NCI-H1417 (cell line): ENCODE measurements around the gene LARGE1.

Source experiments
- DNase-seq, 3 experiments: peaks; one replicate each; lab custom pipeline; 2025; lab: John Stamatoyannopoulos, UW

Gene LARGE1

DNA sequence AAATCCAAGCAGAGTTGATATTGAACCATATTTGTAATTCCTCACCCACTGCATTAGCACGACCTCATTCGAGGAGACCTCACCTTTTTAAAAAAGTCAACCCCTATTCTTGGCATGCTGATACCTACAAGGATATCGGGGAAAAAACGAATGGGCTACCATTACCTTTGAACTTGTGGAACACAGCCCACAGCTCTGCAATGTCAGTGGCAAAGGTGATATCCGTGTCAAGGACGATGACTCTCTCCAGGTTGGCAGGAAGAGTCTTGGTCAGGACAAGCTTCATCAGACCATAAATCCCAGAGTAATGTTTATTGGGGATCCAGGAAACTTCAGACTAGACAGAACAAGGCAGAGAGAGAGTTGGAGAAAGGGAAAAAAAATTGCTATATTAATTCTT is 355.6 kb downstream of the LARGE1 start:
- DNase-seq = no peak

DNA sequence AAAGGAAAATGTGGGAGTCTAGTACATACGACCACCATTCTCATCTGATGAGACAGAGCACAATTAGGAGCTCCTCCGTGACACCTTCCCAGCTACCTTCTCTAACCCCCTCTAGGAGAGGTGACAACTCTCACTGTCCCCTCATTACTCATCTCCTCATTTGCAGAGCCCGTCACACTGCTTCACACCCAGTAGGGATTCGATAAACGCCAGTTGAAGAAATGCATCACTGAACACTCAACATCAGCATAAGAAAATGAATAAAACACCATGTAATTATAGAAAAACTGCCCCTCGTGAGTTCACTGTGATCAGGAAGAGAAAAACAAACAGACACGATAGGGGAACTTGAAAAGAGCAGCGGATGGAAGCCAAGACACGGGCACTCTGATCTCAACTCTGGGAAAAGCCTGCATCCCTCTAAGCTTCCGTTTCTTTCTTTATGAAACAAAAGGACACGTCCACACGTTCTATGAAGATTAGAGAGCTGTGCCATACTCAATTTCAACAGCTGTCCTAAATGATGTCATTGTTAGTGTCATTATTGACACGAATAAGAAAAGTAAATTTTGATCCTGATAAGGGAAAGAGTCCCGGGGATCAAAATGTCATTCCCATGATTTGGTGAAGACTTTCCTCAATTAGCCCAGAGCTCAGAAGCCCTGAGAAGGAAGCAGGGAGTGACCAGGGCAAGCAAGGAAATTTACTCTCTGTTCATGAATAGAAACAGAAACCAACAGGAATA is 356.9 kb downstream of the LARGE1 start:
- DNase-seq = peak; percentile 4 to 56 (median 23)

DNA sequence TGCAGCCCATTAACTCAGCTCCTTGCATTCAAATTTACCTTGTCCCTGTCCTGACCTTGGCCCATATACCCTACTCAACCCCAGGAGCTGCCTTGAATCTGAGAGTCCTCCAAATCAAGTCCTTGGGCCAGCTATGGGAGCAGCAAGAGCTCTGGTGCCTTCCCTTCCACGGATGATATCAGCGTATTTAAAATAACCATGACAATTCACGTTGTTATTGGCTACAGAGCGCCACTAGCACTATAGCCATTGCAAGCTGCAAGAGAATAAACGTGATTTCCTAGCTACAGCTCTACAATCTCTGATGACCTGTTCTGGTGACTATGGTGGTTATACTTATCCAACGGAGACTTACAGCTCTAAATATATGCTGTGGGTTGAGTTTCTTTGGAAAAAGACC is 357.8 kb downstream of the LARGE1 start:
- DNase-seq = peak in 1 of 3 experiments; percentile 12

DNA sequence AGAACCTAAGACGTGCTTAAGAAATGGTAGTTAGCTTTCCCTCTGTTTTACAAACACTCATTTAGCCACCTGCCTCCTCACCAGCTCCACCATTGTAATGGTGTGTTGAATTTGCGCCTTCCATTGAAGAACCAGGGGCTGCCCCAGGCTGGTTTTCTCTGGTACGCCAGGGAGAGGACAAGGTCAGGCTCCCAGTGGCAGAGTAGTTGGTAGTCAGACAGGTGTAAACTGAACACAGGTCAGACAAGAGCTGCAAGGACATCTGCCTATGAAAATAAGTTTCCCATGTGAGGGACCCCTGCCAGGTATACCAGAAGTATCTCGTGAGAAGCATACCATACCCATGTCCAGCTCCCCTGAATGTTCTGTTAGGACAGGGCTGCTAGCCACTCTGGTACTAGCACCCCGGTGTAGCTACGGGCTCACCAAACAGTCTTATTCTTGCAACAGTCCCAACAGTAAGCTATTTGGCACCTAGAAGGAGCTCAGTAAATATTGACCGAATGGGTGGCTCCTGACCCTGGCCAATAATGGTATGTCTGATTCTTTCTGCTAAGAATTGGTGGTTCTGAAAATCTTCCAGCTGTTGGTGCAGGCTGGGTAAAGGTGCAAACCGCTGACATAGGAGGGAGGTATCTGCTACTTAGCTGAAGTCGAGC is 359.0 kb downstream of the LARGE1 start:
- DNase-seq = no peak

DNA sequence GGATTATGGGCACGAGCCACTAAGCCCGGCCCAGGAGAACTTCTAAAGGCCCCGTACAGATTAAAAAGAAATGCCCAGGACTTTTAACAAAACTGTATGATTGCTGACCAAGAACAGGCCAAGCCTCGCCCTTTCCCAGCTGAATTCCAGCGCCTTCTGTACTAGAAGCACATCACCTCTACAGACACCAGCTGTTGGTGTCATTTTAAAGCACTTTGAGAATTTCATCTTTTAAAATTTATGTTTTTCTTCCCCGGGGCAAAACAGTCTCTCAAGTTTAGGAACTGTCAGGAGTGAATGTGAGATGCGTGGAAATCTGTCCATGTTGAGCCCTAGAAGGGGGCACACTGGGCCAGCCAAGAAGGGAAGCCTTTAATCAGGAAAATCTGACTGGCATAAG is 362.4 kb downstream of the LARGE1 start:
- no peak for DNase-seq

DNA sequence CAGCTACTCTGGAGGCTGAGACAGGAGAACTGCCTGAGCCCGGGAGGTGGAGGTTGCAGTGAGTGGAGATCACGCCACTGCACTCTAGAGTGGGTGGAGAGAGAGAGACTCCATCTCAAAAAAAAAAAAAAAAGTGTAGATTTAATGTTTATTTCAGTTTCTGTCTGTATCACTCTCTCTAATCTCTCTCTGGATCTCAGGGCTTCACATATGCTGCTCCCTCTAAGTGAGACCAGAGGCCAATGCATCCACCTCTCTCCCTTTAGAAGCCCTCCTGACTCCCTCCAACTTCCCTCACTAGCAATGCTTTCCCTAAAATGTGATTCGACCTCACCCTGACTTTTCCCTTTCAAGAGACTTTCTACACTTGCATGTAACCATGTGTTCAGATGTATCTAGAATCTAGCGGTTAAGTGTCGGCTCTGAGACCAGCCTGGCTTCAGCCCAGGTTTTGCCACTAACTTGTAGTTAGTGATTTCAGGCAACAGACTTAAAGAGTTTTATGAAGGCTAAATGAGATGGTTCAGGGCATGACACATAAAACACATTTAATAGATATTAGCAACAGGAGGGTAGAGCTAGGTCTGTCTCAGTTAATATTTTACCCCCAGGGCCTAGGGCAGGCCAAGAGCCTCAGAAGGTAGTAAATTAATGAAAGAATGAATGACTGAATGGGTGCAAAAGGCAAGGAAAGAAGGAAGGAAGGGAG is 364.3 kb downstream of the LARGE1 start:
- no peak for DNase-seq

DNA sequence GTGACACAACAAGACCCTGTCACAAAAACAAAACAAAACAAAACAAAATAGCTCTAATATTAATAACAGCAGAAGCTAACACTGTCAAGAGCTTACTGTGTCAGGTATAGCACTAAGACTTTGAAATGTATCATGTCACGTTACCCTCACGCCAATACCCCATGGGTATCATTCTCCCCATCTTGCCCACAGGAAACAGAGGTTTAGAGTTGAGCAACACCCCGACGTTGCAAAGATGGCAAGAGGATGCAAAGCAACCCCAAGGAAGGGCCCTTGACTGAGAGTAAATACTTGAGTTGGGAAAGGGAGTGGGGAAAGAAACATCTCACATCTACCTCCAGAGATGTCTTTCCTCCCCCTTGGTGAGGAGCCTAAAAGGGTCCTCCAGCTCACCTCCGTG is 366.8 kb downstream of the LARGE1 start:
- DNase-seq = no peak

DNA sequence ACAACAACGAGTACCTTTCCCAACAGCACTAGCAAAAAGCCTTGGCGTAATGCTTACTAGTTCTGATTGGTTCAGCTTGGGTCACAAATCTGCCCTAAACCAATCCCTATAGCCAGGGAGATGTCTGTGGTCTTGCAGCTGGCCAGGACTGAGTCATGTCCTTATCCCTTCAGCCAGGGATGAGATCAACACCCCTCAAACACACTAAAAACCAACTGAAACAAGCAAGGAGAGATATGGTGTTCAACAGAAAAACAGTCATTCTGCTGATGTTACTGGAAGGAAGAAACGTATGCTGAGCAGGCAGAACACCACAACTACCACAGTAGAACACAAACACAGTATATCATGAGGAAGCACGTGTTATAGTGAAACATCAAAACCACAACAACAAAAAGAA is 375.6 kb downstream of the LARGE1 start:
- DNase-seq = no peak

DNA sequence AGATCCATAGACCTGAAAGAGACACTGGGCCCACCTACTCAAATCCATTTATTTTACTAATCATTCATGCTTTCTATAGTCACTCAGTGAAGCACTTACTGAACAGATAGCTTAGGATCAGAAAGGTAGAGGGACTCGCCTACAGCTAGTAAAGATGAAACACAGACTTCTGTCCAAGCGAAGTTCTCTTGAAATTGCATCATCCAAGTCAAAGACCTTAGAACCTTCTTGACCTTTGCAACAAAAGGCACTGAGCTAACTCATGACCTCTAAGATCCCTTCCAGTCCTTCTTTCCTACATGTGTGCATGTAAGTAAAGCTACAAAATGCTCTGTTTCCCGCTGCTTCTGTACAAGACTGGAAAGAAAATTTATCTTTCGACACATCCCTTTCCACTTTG is 377.6 kb downstream of the LARGE1 start:
- no peak for DNase-seq

DNA sequence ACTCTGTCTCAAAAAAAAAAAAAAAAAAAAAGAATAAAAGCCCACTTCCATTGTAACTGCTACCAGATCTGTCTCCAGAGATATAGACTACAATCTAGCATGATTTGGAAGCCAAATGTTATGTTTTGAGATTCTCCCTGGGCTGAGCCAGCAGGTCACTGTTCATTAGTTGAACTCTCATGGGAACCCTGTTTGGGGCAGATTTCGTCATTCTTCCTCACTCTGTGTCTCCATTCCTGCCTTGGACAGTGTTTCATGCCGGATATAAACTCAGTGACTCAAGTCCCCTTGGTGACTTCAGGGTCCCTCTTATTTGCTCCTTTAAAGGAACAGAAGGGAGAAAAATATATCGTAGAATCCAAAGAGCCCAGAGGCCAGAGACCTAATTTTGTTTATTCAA is 378.1 kb downstream of the LARGE1 start:
- DNase-seq = no peak

DNA sequence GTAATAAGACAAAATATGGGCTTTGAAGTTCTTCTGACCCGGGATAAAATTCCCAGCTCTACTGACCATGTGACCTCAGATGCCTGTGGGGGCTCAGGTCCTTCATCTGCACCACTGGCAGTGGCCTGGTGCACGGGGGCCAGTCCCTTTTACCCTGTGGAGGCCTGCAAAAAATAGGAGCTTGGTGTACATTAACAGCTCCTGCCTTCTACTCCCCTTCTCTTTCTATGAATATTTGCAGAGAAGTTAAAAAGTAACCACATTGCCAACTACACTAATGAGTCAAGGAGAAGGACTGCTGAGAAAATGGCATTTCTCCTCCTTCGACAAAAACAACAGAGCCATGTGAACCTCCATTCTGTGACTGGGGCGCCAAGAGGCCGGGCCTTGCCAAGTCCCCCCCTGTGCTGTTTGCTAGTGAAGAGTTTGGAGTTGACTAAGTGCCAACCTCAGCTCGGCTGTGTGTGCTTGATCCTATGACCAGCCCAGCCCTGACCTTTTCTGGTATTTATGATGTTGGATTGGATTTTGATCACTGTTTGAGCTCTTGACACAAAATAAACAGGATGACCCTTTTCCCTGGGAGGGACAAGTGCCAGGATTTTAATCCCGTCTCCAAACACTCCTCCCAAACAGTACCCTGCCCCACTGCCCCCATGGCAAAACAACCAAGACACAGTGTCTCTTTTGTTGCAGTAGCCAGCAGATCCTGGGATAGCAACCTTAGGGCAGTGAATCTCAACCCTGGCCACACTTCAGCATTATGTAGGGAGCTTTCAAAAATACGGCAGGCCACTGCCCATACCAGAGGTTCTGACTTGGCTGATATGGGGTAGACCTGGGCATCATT is 380.1 kb downstream of the LARGE1 start:
- no peak for DNase-seq

DNA sequence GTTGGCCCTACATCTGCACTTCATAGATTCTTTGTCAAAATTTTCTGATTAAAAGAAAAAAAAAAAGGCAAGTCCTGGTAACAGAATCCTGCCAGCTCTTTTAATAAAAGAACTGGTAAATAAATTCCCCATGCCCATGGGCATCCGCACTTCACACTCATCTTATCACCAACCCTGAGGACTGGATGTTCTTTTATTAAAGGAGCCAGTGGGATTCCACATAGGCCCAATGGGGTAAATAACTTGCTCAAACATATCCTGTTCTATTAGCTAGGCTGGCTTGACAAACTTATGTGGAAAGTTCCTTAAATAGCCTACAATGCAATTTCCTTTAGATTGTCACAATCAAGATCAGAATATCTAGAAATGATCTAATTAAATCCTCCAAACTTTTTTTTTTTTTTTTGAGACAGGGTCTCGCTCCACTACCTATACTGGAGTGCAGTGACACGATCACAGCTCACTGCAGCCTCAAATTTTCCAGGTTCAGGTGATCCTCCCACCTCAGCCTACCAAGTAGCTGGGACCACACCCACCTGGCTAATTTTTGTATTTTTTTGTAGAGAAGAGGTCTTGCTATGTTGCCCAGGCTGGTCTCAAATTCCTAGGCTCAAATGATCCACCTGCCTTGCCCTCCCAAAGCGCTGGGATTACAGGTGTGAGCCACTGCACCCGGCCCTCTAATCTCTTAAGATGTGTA is 380.9 kb downstream of the LARGE1 start:
- DNase-seq = no peak

DNA sequence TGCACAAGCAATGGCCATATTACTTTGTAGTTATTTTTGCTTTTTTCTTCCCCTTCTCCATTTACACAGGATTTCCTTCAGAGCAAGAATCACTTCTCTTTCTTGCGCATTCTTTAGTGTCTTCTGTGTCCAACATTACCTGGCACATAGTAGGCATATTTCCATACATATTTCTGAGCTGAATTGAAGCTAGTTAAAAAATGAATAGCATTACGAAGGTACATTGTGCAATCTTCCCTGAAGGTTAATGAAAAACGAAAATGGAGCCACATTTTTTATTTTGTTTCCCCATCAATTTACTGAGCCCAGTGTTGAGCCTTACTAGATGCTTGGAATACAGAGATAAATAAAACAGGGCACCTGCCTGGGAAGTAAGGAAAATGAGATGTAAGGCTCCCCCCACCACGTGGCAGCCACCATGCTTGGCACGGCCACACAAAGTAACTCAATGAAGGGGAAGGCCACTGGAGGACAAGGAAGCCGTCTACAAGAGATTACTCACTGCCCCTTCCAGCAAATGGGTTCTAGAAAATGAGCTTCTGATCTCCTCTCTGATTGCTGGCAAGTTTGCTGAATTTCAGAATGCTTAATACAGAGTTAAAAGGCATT is 381.9 kb downstream of the LARGE1 start:
- DNase-seq = no peak

DNA sequence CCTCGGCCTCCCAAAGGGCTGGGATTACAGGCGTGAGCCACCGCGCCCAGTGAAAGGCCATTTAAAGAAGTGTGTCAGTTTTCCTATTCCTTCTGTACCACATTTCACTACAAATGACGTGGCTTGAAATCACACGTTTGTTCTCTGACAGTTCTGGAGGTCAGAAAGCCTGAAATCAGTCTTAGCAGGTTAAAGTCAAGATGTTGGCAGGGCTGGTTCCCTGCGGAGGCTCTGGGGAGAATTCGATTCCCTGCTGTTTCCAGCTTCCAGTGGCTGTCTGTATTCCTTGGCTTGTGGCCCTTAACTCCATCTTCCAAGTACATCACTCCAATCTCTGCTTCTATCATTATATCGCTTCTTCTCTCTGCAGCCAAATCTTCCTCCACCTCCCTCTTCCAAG is 383.2 kb downstream of the LARGE1 start:
- DNase-seq = no peak

DNA sequence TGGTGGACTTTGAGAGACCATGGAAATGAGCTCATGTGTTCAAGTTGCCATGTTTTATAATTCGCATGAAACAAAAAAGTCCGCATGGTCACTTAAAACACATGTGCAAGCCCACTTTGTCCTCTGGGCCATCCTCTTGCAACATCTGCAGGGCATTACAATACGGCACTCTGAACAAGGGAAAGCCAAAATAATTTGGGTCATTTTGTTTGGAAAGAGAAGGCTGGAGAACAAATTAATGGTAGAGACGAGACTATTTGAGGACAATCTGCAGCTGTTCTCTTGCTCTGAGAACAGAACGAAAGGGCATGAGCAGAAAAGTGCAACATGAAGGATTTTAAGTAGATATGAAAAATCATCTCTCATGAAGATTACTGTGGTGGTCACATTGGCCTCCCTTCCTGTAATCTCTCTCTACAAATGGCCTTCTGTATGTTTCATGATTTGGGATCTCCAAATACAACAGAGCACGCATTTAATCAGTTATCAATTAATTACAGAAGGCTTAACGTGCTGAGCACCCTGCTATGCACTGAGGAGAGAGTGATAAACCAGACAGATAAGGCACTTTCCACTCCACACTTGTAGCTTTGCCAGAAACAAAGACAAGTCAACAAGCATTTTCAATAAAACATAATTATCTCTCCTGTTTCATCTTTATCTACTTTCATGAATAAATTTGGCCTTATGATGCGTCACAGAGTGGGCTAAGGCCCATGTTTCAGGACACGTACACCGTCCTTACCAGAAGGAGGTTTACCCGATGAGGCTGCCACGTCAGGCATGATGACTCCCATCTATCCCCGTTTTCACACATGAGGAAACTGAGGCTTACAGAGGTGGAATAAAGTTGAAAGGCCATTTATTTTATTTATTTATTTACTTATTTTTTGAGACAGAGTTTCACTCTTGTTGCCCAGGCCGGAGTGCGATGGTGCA is 384.1 kb downstream of the LARGE1 start:
- DNase-seq = no peak

DNA sequence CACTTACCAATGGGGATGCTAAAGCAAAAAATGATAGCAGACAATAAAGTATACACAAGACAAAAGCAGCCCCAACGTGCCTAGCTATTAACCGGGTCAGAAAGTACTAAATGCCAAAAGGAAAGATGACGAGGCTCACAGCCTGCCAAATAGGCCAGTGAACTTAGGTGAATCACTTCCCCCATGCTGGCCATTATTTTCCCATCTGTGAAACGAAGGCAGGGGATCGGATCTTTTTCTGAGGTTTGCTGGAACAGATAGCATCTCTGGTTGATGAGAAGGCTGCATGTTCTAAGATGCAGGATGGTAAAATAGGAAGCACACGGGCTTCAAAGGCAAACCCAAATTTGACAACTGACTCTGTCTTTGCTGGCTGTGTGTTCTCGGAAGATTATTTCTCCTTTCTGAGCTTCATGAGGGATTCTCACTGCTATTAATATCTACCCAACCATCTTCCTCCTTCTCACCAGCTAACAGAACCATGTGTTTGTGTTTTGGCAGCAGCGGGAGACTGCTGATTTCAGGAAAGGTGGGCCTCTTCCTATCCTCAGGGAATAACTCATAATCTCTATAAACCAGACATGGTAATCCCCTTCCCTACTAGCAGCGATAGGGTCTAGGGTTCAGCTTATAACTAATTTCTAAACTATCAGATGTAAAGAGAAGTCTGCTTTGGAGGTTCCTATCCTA is 390.7 kb downstream of the LARGE1 start:
- no peak for DNase-seq

DNA sequence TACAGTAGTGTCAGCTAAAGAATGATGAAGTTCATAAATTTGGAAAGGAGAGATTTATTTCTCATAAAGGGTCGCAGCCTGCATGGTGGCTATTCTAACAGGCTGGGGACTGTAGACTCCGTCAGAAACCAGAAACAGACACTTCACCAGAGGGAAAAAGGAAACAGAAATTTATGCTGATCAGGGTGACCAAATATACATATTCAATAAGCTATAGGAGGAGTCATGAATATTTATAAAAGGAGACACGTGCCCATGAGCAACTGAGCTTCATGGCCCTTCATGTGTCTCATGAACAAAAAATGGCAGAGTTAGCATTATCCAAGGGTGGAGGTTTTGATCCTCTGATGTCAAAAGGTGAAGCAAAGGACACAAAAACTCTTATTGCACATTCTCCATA is 392.1 kb downstream of the LARGE1 start:
- DNase-seq = no peak

DNA sequence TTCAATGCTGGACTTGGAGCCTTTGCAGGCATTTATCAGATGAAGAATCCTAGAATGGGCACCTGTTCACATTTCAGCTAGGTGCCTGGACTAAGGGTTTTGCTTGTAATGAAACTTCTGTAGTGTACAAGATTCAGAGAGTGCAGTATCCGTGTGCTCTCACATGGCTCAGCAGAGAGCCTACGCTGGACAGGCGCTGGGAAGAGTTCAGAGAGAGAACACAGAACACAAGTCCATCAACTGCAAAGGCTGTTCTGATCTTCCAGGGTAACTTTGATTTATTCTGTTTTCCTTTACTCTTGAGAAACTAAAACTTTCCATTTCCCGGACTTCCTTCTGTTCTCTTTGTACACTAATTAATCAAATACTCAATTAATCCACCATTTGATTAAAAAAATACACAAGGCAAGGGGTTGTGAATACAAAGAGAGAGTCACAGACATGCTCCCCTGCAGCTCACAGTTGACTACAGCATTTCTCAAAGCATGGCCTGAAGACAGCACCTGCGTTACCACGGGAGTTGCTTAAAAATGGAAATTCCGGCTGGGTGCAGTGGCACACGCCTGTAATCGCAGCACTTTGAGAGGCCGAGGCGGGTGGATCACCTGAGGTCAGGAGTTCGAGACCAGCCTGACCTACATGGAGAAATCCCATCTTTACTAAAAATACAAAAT is 393.7 kb downstream of the LARGE1 start:
- no peak for DNase-seq
